HepG2 (cell line): ENCODE results near the gene EIF1. TPM values are rescaled to one million over a fixed set of nuclear protein-coding genes. Genes with fewer than 3 reads are reported as not detected.

Experiments used
- ATAC-seq: fragments of 200-7000 bp; cut with Tn5 transposase; 3 replicates; pipeline ENCODE4 v1.9.1; 2020; ENCODE audit warnings: mild to moderate bottlenecking, moderate library complexity
- BruUV-seq: library from RNA; stranded (reverse); fragments of 400-500 nt; replicated peaks from 2 replicates; lab custom pipeline; 2021; lab: Mats Ljungman, UMichigan
- CTCF ChIA-PET: fragments of 300-600 bp; formaldehyde crosslinking; extraction: SDS; loops from one replicate; lab custom pipeline; 2021; ENCODE audit warnings: low total read pairs, inconsistent platforms, low intra/inter-chr PET ratio; lab: Yijun Ruan, JAX
- POLR2A ChIA-PET: fragments of 350-600 bp; sonication (Branson Sonifier 250); formaldehyde crosslinking; loops from one replicate; lab custom pipeline; 2020; ENCODE audit warnings: antibody characterized with exemption, inconsistent platforms; lab: Yijun Ruan, JAX
- DNase-seq: peaks from one replicate; pipeline ENCODE4 v3.0.0-alpha.2; 2015; ENCODE audit warnings: low spot score
- FAIRE-seq: peaks from 3 replicates; lab custom pipeline; 2011; peaks lifted over from hg19 to GRCh38; lab: Jason Lieb, UNC
- H2AFZ ChIP-seq: one replicate; pipeline ENCODE4 v1.6.1; 2011; ENCODE audit warnings: low read length, inconsistent platforms
- H3K27ac ChIP-seq: fragments of 300-600 bp; 3 replicates; pipeline ENCODE4 v1.8.0; 2011; ENCODE audit warnings: mixed run types, mild to moderate bottlenecking, mixed read lengths, low read length, inconsistent platforms; ENCODE audit not compliant: insufficient read depth; ENCODE audit errors: extremely low read length
- H3K27me3 ChIP-seq, 2 experiments: fragments of 200-600 bp in 1 of 2; 2 replicates in 1 of 2; 3 replicates in 1 of 2; pipeline versions ENCODE4 v1.6.0 to v1.8.0; 2011; ENCODE audit warnings: low read length in 2 of 2, mild to moderate bottlenecking in 2 of 2, moderate library complexity in 2 of 2, inconsistent platforms in 1 of 2; ENCODE audit not compliant: insufficient read depth in 2 of 2, control insufficient read depth in 1 of 2
- H3K36me3 ChIP-seq, 2 experiments: fragments of 200-600 bp in 1 of 2; replicated peaks in 1 of 2; 2 replicates in 1 of 2; 3 replicates in 1 of 2; pipeline versions ENCODE4 v1.5.1 to v1.8.0; 2011; ENCODE audit warnings: low read length in 2 of 2, inconsistent platforms in 1 of 2; ENCODE audit not compliant: insufficient read depth in 2 of 2, control insufficient read depth in 1 of 2
- H3K4me1 ChIP-seq: 2 replicates; pipeline ENCODE4 v1.5.1; 2012; ENCODE audit warnings: low read length, inconsistent platforms; ENCODE audit not compliant: insufficient read depth
- H3K4me2 ChIP-seq: 2 replicates; pipeline ENCODE4 v1.6.0; 2011; ENCODE audit warnings: low read depth, low read length, inconsistent platforms
- H3K4me3 ChIP-seq, 3 experiments: fragments of 200-600 bp in 1 of 3; sonication (generic), shearing (Covaris generic) in 1 of 3; replicated peaks in 1 of 3; 2 replicates each; pipeline ENCODE4 v1.5.1; 2011 to 2016; ENCODE audit warnings: low read length in 3 of 3, inconsistent platforms in 2 of 3, low read depth in 2 of 3, mild to moderate bottlenecking in 2 of 3, control low read depth in 1 of 3, mixed read lengths in 1 of 3; ENCODE audit not compliant: insufficient read depth in 1 of 3
- H3K79me2 ChIP-seq: one replicate; pipeline ENCODE4 v1.6.1; 2011; ENCODE audit warnings: low read length, inconsistent platforms; ENCODE audit not compliant: insufficient read depth
- H3K9ac ChIP-seq: 2 replicates; pipeline ENCODE4 v1.6.0; 2011; ENCODE audit warnings: mild to moderate bottlenecking, low read depth, low read length, inconsistent platforms; ENCODE audit not compliant: insufficient read depth
- H3K9me3 ChIP-seq: 2 replicates; pipeline ENCODE4 v1.5.1; 2012; ENCODE audit warnings: mild to moderate bottlenecking, low read length
- H4K20me1 ChIP-seq: 2 replicates; pipeline ENCODE4 v1.6.0; 2011; ENCODE audit warnings: inconsistent platforms, mild to moderate bottlenecking, low read length, moderate library complexity; ENCODE audit not compliant: insufficient read depth
- CBX1 ChIP-seq: IDR thresholded peaks from one replicate; pipeline ENCODE4 v1.6.1; 2016; ENCODE audit warnings: antibody characterized with exemption, low read depth
- EEA1 ChIP-seq: sonication (generic); formaldehyde crosslinking; IDR thresholded peaks from 2 replicates; pipeline ENCODE4 v1.5.1; 2020; ENCODE audit warnings: mild to moderate bottlenecking, missing genetic modification reagents, borderline replicate concordance
- NCOR1 ChIP-seq: fragments of 200-600 bp; sonication (generic); IDR thresholded peaks from 2 replicates; pipeline ENCODE4 v1.7.0; 2017; ENCODE audit warnings: antibody characterized with exemption, low read length, borderline replicate concordance
- NFE2L2 ChIP-seq: fragments of 150-350 bp; IDR thresholded peaks from 2 replicates; pipeline ENCODE4 v1.6.1; 2014; ENCODE audit warnings: low read length
- YEATS2 ChIP-seq: sonication (generic); formaldehyde crosslinking; IDR thresholded peaks from 2 replicates; pipeline ENCODE4 v1.4.0; 2020; ENCODE audit warnings: missing genetic modification reagents, borderline replicate concordance
- ZFP36 ChIP-seq: fragments of 150-350 bp; IDR thresholded peaks from 2 replicates; pipeline ENCODE4 v1.6.1; 2018; ENCODE audit warnings: borderline replicate concordance, low read length, low read depth; ENCODE audit not compliant: partially characterized antibody
- ZSCAN25 ChIP-seq: sonication (generic); formaldehyde crosslinking; IDR thresholded peaks from 2 replicates; pipeline ENCODE4 v1.8.0; 2022; ENCODE audit warnings: mild to moderate bottlenecking, missing genetic modification reagents
- WGBS: methylation state at CpG from one replicate; pipeline ENCODE4 v1.1.6; 2017; ENCODE audit warnings: low lambda C conversion rate; 5-methylcytosine and 5-hydroxymethylcytosine counted together
- in situ Hi-C: cut with HindIII; loops from 2 replicates; pipeline ENCODE4 v1.10.0; 2017; ENCODE audit warnings: low pct_unique_long_range_greater_than_20kb; ENCODE audit not compliant: extremely low pct_ligation_motif_present
- intact Hi-C: fragments of 100-400 bp; cut with micrococcal nuclease; formaldehyde crosslinking; loops from one replicate; pipeline ENCODE4 v1.10.0; 2022; ENCODE audit not compliant: unreplicated experiment
- polyA plus RNA-seq, 8 experiments: library from polyadenylated mRNA; depleted of rRNA in 3 of 8; stranded (reverse) in 7 of 8; unstranded in 1 of 8; fragments of >200 nt; fragmentation: Illumina TruSeq in 4 of 8; extraction: Trizol in 4 of 8; gene quantifications; 2 replicates each; pipeline versions ENCODE4 v1.2.1 to v1.2.3, GENCODE V29; 2011 to 2016; ENCODE audit warnings: low read depth in 4 of 8, missing spikeins in 1 of 8, mixed read lengths in 1 of 8; ENCODE audit not compliant: insufficient read depth in 1 of 8
- total RNA-seq, 5 experiments: library from RNA; depleted of rRNA; stranded (reverse); fragments of >200 nt; fragmentation: Illumina TruSeq; extraction: Trizol; gene quantifications; 2 replicates each; pipeline ENCODE4 v1.2.3, GENCODE V29; 2016; ENCODE audit warnings: low read depth in 1 of 5
- TF ChIP-seq, protein P1 (sequence below): sonication (generic); formaldehyde crosslinking; IDR thresholded peaks from 2 replicates; pipeline ENCODE4 v1.9.0; 2021; ENCODE audit warnings: missing genetic modification reagents, mild to moderate bottlenecking, borderline replicate concordance
- TF ChIP-seq, protein P2 (sequence below): sonication (generic); formaldehyde crosslinking; IDR thresholded peaks from 2 replicates; pipeline ENCODE4 v1.9.0; 2021; ENCODE audit warnings: mild to moderate bottlenecking, missing genetic modification reagents

Gene EIF1
- total and polyA plus RNA-seq, 2 of the 13 experiments (the other 11 are each of a cell fraction or from before 2014, with no cell fraction given): 147 to 517 TPM

GRCh38 chr17:41683441-41684007, 5.2 kb upstream of the EIF1 start:
- peaks cover 23% of the 10 kb centered on the region for H3K4me1 ChIP-seq
- intact Hi-C loops: no loop called here
- H2AFZ ChIP-seq: no peak overlapping the region
- CTCF ChIA-PET: no interaction called here
- H3K4me2 ChIP-seq: no peak overlapping the region
- TF ChIP-seq ZSCAN25 (CRISPR knock-in tag) (no peak), NCOR1 (no peak), NFE2L2 (no peak), CBX1 (no peak), EEA1 (CRISPR knock-in tag) (no peak), ZFP36 (no peak), YEATS2 (no peak)
- TF ChIP-seq, protein P1, sequence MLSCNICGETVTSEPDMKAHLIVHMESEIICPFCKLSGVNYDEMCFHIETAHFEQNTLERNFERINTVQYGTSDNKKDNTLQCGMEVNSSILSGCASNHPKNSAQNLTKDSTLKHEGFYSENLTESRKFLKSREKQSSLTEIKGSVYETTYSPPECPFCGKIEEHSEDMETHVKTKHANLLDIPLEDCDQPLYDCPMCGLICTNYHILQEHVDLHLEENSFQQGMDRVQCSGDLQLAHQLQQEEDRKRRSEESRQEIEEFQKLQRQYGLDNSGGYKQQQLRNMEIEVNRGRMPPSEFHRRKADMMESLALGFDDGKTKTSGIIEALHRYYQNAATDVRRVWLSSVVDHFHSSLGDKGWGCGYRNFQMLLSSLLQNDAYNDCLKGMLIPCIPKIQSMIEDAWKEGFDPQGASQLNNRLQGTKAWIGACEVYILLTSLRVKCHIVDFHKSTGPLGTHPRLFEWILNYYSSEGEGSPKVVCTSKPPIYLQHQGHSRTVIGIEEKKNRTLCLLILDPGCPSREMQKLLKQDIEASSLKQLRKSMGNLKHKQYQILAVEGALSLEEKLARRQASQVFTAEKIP: no peak
- TF ChIP-seq, protein P2, sequence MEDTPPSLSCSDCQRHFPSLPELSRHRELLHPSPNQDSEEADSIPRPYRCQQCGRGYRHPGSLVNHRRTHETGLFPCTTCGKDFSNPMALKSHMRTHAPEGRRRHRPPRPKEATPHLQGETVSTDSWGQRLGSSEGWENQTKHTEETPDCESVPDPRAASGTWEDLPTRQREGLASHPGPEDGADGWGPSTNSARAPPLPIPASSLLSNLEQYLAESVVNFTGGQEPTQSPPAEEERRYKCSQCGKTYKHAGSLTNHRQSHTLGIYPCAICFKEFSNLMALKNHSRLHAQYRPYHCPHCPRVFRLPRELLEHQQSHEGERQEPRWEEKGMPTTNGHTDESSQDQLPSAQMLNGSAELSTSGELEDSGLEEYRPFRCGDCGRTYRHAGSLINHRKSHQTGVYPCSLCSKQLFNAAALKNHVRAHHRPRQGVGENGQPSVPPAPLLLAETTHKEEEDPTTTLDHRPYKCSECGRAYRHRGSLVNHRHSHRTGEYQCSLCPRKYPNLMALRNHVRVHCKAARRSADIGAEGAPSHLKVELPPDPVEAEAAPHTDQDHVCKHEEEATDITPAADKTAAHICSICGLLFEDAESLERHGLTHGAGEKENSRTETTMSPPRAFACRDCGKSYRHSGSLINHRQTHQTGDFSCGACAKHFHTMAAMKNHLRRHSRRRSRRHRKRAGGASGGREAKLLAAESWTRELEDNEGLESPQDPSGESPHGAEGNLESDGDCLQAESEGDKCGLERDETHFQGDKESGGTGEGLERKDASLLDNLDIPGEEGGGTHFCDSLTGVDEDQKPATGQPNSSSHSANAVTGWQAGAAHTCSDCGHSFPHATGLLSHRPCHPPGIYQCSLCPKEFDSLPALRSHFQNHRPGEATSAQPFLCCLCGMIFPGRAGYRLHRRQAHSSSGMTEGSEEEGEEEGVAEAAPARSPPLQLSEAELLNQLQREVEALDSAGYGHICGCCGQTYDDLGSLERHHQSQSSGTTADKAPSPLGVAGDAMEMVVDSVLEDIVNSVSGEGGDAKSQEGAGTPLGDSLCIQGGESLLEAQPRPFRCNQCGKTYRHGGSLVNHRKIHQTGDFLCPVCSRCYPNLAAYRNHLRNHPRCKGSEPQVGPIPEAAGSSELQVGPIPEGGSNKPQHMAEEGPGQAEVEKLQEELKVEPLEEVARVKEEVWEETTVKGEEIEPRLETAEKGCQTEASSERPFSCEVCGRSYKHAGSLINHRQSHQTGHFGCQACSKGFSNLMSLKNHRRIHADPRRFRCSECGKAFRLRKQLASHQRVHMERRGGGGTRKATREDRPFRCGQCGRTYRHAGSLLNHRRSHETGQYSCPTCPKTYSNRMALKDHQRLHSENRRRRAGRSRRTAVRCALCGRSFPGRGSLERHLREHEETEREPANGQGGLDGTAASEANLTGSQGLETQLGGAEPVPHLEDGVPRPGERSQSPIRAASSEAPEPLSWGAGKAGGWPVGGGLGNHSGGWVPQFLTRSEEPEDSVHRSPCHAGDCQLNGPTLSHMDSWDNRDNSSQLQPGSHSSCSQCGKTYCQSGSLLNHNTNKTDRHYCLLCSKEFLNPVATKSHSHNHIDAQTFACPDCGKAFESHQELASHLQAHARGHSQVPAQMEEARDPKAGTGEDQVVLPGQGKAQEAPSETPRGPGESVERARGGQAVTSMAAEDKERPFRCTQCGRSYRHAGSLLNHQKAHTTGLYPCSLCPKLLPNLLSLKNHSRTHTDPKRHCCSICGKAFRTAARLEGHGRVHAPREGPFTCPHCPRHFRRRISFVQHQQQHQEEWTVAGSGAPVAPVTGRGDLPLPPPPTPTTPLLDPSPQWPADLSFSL (CRISPR knock-in tag): no peak
- no peaks in the 10 kb centered on the region for H3K79me2 ChIP-seq
- H3K4me3 ChIP-seq: no peak overlapping the region
- H4K20me1 ChIP-seq: no peaks in the 10 kb centered on the region
- POLR2A ChIA-PET: no interaction called here
- BruUV-seq: no TSS peak
- no peak overlapping the region for H3K27ac ChIP-seq
- 25% methylated on average over 8 of the region's 8 CpGs for WGBS
- no peaks in the 10 kb centered on the region for H3K9me3 ChIP-seq
- ATAC-seq (no peak), DNase-seq (no peak), FAIRE-seq (no peak)
- no peak overlapping the region for H3K9ac ChIP-seq
- in situ Hi-C loops: no loop called here
- no peaks in the 10 kb centered on the region for H3K36me3 ChIP-seq
- H3K27me3 ChIP-seq: peaks cover 2 to 8% of the 10 kb centered on the region in 2 experiments; a peak in 4 of 5 replicates
